Measurements from ENCODE around the gene LYSMD2.
A peak's percentile ranks its signal among the peaks of the same experiment; 100 is the strongest.

The LYSMD2 gene

DNA sequence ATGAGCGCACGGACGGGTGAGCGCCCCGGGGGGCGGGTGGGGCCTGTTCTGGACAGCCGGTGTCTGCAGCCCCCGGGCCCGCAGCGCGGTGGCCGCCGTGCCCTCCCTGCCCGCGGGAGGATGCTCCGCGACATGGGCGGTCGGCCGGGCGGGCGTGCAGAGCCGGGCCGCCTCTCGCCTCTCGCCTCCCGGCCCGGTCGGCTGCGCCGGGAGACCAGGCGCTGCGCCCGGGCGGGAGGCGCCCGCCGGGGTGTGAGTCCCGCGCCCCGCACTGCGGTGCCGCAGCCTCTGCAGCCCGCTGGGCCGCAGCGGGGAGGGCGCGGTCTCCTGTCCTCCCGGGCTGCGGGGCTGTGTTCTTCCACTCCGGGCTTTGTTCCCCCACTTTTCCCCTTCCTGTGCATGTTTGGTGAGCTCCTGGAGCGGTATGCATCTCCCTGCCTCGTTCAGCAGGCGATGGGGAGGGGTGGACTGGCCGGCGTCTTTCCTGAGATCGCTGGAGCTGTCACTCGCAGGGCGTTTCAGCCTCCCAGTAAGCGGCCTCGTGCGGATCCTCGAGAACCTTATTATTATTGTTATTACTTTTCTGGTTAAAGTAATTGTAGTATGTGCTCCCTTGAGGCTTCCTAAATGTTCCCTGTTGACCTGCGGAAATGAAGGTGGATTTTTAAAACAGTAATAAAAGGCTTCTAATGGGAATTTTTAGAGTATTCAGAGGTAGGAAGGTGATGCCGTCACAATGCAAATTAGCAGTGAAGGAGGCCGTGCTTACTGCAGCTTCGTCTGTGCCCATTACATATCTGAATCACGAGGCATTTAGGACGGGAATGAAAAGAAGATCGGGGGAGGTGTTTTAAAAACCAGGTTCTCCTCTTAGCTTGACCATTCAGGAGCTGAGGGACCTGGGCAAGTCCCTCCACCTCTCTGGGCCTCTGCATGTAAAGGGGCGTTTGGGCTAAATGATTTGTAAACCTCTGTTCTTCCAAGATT, 14.5 kb upstream of the LYSMD2 start:
- no peak for DNase-seq (ENCODE audit: low read depth in 3 of 3)

DNA sequence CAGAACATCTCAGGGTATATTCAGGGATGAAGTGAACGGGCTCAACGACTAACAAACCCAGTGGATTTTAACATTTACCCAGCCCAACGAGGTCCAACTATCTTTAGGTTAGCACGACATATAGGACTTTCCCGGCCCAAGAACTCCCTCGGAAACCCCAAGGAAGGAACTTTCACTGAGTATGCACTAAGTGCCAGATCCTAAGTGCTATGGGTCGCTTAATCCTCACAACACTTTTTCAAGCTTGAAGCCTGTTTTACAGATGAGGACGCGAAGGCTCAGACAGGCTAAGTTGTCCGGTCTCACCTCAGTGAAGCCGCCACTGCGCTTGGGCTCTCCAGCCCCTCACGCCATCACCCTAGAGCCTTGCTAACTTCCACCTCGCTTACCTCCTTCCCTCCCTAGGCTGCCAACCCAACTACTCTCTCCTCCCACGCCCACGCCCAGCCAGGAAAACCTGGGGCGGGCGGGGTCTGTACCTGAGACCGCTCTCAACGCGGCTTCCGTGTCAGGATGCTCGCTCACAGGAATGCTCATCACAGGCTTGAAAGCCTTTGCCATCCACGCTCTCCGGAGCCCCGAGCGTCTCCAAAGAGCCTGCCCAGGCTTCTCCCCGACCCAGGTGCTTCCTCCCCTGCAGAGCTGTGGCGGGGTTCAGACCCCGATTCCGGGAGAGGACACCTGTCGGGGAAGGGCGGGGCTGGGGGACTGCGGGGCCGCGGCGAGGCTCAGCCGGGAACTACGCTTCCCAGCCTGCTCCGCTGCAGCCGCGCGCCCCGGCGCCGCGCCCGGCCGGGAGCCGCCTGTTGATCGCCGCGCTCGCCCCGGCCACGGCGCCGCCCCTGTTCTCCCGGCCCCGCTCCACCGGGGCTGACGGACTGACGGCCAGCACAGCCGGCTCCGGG, 13.6 kb upstream of the LYSMD2 start, which contains the start of gene TMOD2:
TMOD2 (plus strand) TSS at position 806 of the 905 bp plus-strand sequence. CDS start 14,845 bp downstream, outside the sequence.
- no peak for DNase-seq (ENCODE audit: low read depth in 3 of 3)

DNA sequence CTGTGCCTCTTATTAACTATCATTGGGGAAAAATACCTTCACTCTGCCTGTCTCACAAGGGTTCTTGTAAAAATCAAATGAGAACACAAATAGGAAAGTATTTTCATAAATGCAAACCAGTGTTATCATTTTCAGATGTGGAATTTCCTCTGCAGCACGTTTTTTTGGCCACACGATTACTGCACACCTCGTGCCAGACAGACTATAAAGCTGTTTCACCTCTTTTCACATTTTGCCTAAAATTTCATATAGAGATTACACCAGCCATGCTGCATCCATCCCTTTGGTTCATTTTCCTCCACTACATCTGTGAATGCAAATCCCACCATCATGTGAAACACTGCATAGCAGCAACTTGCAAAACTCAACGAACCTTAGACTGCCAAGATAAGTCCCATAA, 12.7 kb upstream of the LYSMD2 start:
- no peak for DNase-seq (ENCODE audit: low read depth in 3 of 3)

GRCh38 chr15:51749307-51749706, 11.9 kb upstream of the LYSMD2 start:
- DNase-seq (ENCODE audit: low read depth in 3 of 3), result no peak

DNA sequence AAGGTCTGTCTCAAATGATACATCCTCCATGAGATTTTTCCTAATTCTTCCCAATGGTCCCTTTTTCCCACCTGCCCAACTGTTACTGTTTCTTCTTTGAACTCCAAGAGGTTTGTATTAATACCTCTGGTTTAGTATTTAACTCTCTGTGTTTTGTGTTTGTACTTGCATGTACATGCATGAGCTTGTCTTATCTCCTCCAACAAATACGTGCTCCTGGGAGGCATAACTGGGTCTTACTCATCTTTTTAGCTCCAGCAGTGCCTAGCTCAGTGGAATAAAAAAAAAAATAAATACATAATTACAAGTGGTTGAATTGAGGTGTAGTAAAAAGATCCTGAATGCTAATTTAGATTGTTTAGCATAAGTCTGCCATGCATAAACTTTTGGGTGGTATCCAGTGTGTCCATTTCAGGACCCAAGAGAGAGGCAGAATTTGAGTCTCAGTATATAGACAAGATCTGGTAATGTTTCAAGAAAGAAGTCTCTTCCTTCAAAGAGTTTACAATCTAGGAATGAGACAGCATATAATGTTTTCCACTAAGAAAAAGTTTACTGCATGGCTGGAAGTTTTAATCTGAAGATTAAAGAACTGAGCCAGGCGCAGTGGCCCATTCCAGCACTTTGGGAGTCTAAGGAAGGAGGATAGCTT, 1.7 kb upstream of the LYSMD2 start:
- DNase-seq (ENCODE audit: low read depth in 3 of 3), result no peak

GRCh38 chr15:51738553-51738952, 1.1 kb upstream of the LYSMD2 start:
- no peak for DNase-seq (ENCODE audit: low read depth in 3 of 3)

- DNase-seq (ENCODE audit: low read depth in 3 of 3), result peak in 1 of 3 donors; percentile 32
Observed at GRCh38 chr15:51736751-51737521, 519 bp downstream of the LYSMD2 start.

GRCh38 chr15:51736069-51736468, 1.4 kb downstream of the LYSMD2 start:
- DNase-seq (ENCODE audit: low read depth in 3 of 3), result no peak

DNA sequence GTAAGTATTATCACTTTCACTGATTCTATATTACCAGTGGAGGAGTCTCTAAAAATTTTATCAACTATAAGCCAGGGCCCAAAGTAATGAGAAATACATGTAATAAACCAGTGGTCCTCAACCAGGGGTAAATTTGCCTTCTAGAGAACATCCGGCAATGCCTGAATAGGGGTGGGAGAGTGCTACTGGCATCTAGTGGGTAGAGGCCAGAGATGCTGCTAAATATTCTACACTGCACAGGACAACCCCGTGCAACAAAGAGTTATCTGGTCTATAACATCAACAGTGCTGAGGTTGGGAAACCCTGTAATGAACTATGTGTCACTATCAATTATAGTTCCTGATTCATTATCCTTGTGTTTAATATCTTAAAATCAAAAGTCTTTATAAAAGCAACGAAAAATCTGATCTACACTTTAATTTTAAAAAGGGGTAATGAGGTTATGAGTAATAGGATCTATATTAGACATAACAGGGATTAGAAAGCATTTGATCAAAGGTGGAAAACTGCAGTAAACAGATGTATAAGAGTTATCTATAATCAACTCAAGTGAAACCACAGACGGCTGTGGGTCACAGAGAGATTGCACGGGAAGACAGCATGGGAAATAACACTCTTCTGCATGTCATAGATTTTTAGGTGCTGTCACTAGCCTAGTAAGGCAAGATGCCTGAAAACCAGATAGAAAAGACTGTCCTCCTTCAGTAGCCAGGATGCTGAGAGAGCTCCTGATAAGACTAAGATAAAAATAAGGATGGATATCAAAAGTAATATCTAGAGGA, 2.0 kb downstream of the LYSMD2 start:
- DNase-seq (ENCODE audit: low read depth in 3 of 3), result no peak

DNA sequence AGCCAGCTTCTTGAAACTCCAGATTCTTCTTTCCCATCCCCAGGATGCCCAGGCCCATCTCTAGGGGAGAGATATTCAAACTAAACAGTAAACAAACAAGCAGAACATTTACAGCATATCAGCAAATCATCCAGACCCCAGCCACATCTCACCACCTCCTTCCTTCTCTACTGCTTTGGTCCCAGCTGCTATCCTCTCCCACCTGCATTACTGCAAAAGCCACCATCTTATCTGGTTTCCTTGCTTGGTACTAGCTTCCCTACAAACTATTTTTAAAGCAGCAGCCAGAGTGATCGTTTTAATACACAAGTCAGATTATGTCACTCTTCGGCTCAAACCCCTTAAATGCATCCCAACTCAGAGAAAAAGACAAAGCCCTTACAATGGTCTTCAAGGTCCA, 4.8 kb downstream of the LYSMD2 start:
- no peak for DNase-seq (ENCODE audit: low read depth in 3 of 3)

DNA sequence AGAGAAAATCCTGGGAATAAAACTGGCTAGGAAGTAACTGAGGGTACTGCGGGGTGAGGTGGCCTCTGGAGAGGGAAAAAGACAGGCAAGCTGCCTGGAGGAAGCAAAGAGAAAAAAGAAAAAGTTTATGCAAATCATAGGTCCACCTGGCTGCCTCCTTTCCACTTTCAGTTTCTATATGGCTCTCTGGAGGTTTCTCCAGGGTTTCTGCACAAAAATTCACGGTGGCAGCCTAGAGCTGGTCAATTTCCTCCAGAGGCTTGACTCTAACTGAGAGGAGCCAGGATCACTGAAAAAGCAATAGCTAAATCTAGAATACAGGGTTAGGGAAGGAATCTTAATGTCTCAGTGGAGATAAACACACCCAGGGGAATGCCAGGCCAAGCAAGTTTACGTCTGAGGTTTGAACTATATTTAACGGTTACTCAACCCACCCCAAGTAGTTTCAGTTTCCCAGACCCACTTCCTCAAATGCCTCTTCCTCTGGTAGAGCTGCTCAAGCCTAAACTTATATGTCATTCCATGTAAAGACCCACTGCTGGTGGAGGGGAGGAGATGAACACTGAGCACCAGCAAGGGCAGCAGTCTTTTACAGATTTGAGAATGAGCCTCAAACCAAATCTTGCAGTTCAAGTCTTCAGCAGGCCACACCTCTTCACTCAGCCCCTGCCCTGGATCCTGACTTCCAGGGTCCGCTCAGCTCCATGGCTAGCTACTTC, 5.7 kb downstream of the LYSMD2 start:
- no peak for DNase-seq (ENCODE audit: low read depth in 3 of 3)

DNA sequence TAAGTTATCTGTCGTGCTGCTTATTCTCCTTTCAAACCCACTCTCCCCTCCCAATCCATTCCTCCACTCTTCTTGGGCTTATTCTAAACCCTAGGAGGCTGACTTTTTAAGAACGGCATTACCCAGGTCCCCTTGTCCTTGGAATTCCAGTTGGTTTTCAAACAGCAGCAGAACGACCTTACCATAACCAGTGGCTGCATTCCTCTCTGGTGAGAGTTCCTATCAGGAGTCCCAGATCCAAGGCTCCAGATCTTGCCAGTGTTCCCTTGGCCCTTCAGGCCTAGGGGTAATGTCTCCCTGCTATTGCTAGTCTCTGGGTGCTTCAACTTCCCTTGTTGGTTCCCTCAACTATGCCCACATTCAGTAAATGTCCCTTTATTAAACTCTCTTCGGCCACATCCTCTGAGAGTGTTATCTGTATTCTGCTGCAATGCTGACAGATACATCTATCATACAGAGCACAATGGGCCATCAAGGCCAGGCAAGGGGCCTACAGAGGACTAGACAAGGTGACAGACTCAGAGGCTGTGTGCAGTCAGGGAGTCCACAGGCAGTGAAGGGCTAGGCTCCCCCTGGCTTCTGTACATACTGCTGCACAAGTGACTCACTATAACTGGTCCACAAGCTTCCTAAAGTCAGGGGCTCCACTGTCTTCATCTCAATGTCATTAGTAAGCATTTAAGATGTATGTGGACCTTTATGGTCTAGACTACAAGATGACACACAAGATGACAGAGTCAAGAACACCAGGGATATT, 10.1 kb downstream of the LYSMD2 start:
- no peak for DNase-seq (ENCODE audit: low read depth in 3 of 3)

DNA sequence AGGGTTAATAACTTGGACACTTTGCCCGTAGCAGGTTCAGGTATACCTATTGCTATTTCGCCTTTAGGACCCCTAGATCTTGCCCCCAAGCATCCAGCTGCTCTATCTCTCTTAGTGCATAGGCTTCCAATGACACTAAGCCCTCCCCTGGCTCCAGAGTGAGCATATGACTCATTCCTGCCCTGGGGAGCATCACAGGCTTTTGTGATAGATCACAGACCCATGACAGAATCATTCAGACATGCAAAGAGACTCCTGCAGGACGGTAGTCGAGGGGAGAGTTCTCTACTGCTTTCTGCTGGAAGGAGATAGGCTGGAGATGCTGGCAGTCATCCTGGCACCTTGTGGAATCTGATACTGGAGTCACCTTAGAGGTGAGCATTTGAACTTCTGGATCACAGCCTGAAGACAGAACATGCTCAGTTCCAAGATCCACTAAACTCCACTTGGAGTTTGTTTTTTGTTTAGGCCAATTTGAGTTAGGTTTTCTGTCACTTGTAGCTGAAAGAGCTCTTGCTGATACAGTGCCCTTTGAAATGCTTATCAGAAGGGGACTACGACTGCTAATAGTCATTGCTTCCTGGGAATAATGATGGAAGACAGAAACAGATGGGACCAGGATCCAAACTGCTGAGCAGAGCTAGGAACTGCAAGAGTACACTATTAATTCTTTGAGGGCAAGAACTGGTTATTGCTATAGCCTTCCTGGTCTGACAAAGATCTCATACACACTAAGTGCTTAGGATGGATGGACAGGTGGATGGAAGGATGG, 11.0 kb downstream of the LYSMD2 start:
- DNase-seq (ENCODE audit: low read depth in 3 of 3), result no peak

DNA sequence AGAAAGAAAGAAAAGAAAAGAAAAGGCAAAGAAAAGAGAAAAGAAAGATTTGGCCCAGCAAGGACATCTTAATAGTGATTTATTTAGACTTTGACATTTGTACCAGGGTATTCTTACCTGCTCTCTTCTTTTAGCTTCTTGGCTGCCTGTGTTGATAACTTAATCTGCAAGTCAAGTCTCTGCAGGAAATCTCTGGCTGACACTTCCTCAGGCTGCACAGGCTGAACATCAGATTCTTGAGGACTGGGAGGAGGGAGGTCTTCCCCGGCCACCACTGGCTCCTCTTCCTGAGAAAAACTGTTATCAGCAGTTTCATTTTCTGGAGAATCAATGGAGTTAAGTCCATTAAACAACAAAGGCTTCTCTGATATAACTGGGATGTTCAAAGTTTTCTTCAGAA, 12.8 kb downstream of the LYSMD2 start:
- DNase-seq (ENCODE audit: low read depth in 3 of 3), result no peak

GRCh38 chr15:51724199-51724598, 13.3 kb downstream of the LYSMD2 start:
- no peak for DNase-seq (ENCODE audit: low read depth in 3 of 3)

DNA sequence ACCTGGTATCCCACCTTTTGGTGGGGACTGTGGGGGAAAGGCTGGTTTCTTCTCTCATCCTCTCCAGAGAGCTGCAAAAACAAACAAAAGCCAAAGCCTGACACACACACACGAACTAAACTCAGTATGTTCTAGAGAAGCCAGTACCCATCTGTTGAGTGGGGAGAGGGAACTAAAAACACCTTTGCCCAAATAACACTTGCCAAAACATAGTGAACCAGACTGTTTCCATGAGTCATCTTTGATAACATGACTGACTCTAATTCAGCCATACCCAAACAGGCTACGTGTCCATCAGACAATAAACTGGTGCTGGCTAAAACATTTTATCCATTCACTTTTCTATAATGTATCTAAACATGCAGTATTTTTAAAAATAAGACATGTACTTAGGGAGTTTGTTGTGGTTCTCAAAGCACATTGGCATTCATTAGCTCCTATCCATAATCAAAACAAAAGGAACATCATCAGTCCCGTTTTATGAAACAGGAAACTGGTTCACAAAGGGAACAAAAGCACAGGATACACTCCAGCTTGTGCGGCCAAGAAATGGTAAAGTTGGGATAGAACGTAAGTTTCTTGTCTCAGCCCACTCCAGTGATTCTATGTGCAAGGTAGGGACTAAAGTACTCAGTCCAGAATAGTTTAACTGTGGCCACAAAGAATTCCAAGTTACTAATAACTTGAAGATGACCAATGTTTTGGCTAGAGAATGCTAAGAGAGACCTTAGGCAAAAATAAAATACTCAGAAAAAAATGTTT, 16.1 kb downstream of the LYSMD2 start:
- no peak for DNase-seq (ENCODE audit: low read depth in 3 of 3)
